Measurements from ENCODE around the gene RAB5B. TPM values are rescaled to one million over a fixed set of nuclear protein-coding genes. Genes with fewer than 3 reads are reported as not detected.

RAB5B gene
- total RNA-seq, 1 donor: 25.1 TPM

GRCh38 chr12:55933799-55934742 lies 39.8 kb upstream of the RAB5B start:
- H3K4me1 ChIP-seq (ENCODE audit: insufficient read depth, low read length): peaks cover 64% of the 10 kb centered on the region
- H3K27me3 ChIP-seq (ENCODE audit: insufficient read depth, low read length): no peaks in the 10 kb centered on the region
- H3K9me3 ChIP-seq (ENCODE audit: low read depth, low read length): no peaks in the 10 kb centered on the region
- peak overlapping the region; percentile 81 for H3K4me3 ChIP-seq (ENCODE audit: low read length)

GRCh38 chr12:55934773-55935172 lies 39.1 kb upstream of the RAB5B start:
- peaks cover 64% of the 10 kb centered on the region for H3K4me1 ChIP-seq (ENCODE audit: insufficient read depth, low read length)
- H3K9me3 ChIP-seq (ENCODE audit: low read depth, low read length): no peaks in the 10 kb centered on the region
- no peak overlapping the region for H3K4me3 ChIP-seq (ENCODE audit: low read length)
- no peaks in the 10 kb centered on the region for H3K27me3 ChIP-seq (ENCODE audit: insufficient read depth, low read length)

- Histone ChIP-seq H3K27me3 (ENCODE audit: insufficient read depth, low read length) (no peaks in the 10 kb centered on the region), H3K4me3 (ENCODE audit: low read length) (no peak overlapping the region), H3K9me3 (ENCODE audit: low read depth, low read length) (no peaks in the 10 kb centered on the region), H3K4me1 (ENCODE audit: insufficient read depth, low read length) (peaks cover 63% of the 10 kb centered on the region)
Measured at GRCh38 chr12:55935738-55936151, 38.1 kb upstream of the RAB5B start.

- Histone ChIP-seq H3K27me3 (ENCODE audit: insufficient read depth, low read length) (no peaks in the 10 kb centered on the region), H3K4me1 (ENCODE audit: insufficient read depth, low read length) (peaks cover 49% of the 10 kb centered on the region), H3K9me3 (ENCODE audit: low read depth, low read length) (no peaks in the 10 kb centered on the region), H3K4me3 (ENCODE audit: low read length) (no peak overlapping the region)
Measured at GRCh38 chr12:55937981-55938380, 35.9 kb upstream of the RAB5B start.

- Histone ChIP-seq H3K4me3 (ENCODE audit: low read length) (no peak overlapping the region), H3K4me1 (ENCODE audit: insufficient read depth, low read length) (peaks cover 39% of the 10 kb centered on the region), H3K9me3 (ENCODE audit: low read depth, low read length) (no peaks in the 10 kb centered on the region), H3K27me3 (ENCODE audit: insufficient read depth, low read length) (no peaks in the 10 kb centered on the region)
Measured at GRCh38 chr12:55938826-55939501, 34.9 kb upstream of the RAB5B start.

GRCh38 chr12:55940065-55940732 lies 33.7 kb upstream of the RAB5B start:
- H3K4me3 ChIP-seq (ENCODE audit: low read length): no peak overlapping the region
- no peaks in the 10 kb centered on the region for H3K27me3 ChIP-seq (ENCODE audit: insufficient read depth, low read length)
- peaks cover 29% of the 10 kb centered on the region for H3K4me1 ChIP-seq (ENCODE audit: insufficient read depth, low read length)
- no peaks in the 10 kb centered on the region for H3K9me3 ChIP-seq (ENCODE audit: low read depth, low read length)

GRCh38 chr12:55942055-55942454 lies 31.8 kb upstream of the RAB5B start:
- H3K9me3 ChIP-seq (ENCODE audit: low read depth, low read length): no peaks in the 10 kb centered on the region
- H3K4me1 ChIP-seq (ENCODE audit: insufficient read depth, low read length): peaks cover 15% of the 10 kb centered on the region
- H3K27me3 ChIP-seq (ENCODE audit: insufficient read depth, low read length): no peaks in the 10 kb centered on the region
- H3K4me3 ChIP-seq (ENCODE audit: low read length): no peak overlapping the region

GRCh38 chr12:55942577-55943136 lies 31.2 kb upstream of the RAB5B start:
- Histone ChIP-seq H3K4me3 (ENCODE audit: low read length) (no peak overlapping the region), H3K9me3 (ENCODE audit: low read depth, low read length) (no peaks in the 10 kb centered on the region), H3K27me3 (ENCODE audit: insufficient read depth, low read length) (no peaks in the 10 kb centered on the region), H3K4me1 (ENCODE audit: insufficient read depth, low read length) (peaks cover 15% of the 10 kb centered on the region)

GRCh38 chr12:55946553-55946952 lies 27.3 kb upstream of the RAB5B start:
- Histone ChIP-seq H3K4me3 (ENCODE audit: low read length) (no peak overlapping the region), H3K27me3 (ENCODE audit: insufficient read depth, low read length) (no peaks in the 10 kb centered on the region), H3K9me3 (ENCODE audit: low read depth, low read length) (no peaks in the 10 kb centered on the region), H3K4me1 (ENCODE audit: insufficient read depth, low read length) (no peaks in the 10 kb centered on the region)

- H3K9me3 ChIP-seq (ENCODE audit: low read depth, low read length): no peaks in the 10 kb centered on the region
- H3K4me1 ChIP-seq (ENCODE audit: insufficient read depth, low read length): no peaks in the 10 kb centered on the region
- no peak overlapping the region for H3K4me3 ChIP-seq (ENCODE audit: low read length)
- H3K27me3 ChIP-seq (ENCODE audit: insufficient read depth, low read length): no peaks in the 10 kb centered on the region
Measured at GRCh38 chr12:55955344-55955743, 18.5 kb upstream of the RAB5B start.

- no peak overlapping the region for H3K4me3 ChIP-seq (ENCODE audit: low read length)
- no peaks in the 10 kb centered on the region for H3K4me1 ChIP-seq (ENCODE audit: insufficient read depth, low read length)
- H3K27me3 ChIP-seq (ENCODE audit: insufficient read depth, low read length): no peaks in the 10 kb centered on the region
- no peaks in the 10 kb centered on the region for H3K9me3 ChIP-seq (ENCODE audit: low read depth, low read length)
Measured at GRCh38 chr12:55955800-55956508, 17.9 kb upstream of the RAB5B start.

- Histone ChIP-seq H3K27me3 (ENCODE audit: insufficient read depth, low read length) (no peaks in the 10 kb centered on the region), H3K9me3 (ENCODE audit: low read depth, low read length) (no peaks in the 10 kb centered on the region), H3K4me3 (ENCODE audit: low read length) (no peak overlapping the region), H3K4me1 (ENCODE audit: insufficient read depth, low read length) (no peaks in the 10 kb centered on the region)
Measured at GRCh38 chr12:55957106-55957859, 16.6 kb upstream of the RAB5B start.

GRCh38 chr12:55963760-55964159 lies 10.1 kb upstream of the RAB5B start:
- Histone ChIP-seq H3K4me1 (ENCODE audit: insufficient read depth, low read length) (peaks cover 24% of the 10 kb centered on the region), H3K4me3 (ENCODE audit: low read length) (no peak overlapping the region), H3K9me3 (ENCODE audit: low read depth, low read length) (no peaks in the 10 kb centered on the region), H3K27me3 (ENCODE audit: insufficient read depth, low read length) (no peaks in the 10 kb centered on the region)

- H3K9me3 ChIP-seq (ENCODE audit: low read depth, low read length): no peaks in the 10 kb centered on the region
- H3K4me1 ChIP-seq (ENCODE audit: insufficient read depth, low read length): peaks cover 24% of the 10 kb centered on the region
- H3K27me3 ChIP-seq (ENCODE audit: insufficient read depth, low read length): no peaks in the 10 kb centered on the region
- H3K4me3 ChIP-seq (ENCODE audit: low read length): no peak overlapping the region
Measured at GRCh38 chr12:55965240-55965639, 8.6 kb upstream of the RAB5B start.
